ENCODE measurements around the gene CROCC.
"Not testable (repeated sequence)": the region's sequence is repeated elsewhere in the genome, so short reads cannot be mapped to it uniquely, and the experiment has no call there.

Gene CROCC

GRCh38 chr1:16916036-16916880, 5.5 kb upstream of the CROCC start:
- DNase-seq (ENCODE audit: low read depth) = not testable (repeated sequence)

- DNase-seq (ENCODE audit: low read depth) = no peak
Measured at GRCh38 chr1:16918371-16918770, 3.4 kb upstream of the CROCC start.

DNA sequence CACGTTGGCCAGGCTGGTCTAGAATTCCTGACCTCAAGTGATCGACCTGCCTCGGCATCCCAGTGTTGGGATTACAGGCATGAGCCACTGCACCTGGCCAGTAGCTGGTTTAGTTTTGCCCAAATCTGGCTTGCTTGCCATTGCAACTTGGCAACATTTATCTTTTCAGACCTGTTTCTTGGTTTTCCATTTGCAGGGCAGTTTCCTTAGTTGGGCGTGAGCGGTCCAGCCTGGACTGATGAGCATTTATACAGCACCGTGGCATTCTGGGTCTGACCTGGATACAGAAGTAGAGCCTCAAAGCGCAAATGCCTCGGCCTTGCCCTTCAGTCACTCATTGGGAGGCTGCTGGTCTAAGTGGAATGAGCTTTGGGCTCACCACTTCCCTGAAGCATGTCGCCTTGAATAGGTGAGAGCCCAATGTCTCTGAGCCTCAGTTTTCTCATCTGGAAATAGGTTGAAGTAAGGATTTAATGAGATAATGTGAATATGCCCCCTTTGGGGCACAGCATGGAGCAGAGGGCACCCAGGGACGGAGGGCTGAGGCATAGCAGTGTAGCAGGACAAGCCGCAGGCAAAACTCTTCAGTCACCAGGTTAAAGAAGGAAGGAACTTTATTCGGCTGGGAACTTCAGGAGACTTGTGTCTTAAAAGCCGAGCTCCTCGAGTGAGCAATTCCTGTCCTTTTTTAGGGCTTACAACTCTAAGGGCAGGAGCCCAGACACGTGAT, 2.6 kb upstream of the CROCC start:
- DNase-seq (ENCODE audit: low read depth) = not testable (repeated sequence)

DNA sequence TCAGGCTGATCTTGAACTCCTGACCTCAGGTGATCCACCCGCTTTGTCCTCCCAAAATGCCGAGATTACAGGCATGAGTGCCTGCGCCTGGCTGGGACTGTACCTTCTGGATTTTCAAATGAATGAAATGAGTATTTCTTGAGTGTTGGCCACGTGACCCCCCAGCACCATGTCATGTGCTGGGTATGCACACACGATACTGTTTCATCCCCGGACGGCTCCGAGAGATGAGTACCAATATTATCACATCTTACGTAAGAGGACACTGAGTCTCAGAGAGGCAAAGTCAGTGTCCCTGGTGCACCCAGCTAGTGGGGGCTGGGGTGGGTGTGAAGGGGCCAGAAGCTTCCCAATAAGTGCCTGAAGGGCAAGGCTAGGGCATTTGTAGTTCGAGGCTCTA, 780 bp upstream of the CROCC start:
- no peak for DNase-seq (ENCODE audit: low read depth)

- DNase-seq (ENCODE audit: low read depth) = no peak
Measured at GRCh38 chr1:16922466-16922865, 735 bp downstream of the CROCC start.

GRCh38 chr1:16922885-16923431, 1.2 kb downstream of the CROCC start:
- DNase-seq (ENCODE audit: low read depth) = no peak

- DNase-seq (ENCODE audit: low read depth) = no peak
Measured at GRCh38 chr1:16924216-16924918, 2.6 kb downstream of the CROCC start.

DNA sequence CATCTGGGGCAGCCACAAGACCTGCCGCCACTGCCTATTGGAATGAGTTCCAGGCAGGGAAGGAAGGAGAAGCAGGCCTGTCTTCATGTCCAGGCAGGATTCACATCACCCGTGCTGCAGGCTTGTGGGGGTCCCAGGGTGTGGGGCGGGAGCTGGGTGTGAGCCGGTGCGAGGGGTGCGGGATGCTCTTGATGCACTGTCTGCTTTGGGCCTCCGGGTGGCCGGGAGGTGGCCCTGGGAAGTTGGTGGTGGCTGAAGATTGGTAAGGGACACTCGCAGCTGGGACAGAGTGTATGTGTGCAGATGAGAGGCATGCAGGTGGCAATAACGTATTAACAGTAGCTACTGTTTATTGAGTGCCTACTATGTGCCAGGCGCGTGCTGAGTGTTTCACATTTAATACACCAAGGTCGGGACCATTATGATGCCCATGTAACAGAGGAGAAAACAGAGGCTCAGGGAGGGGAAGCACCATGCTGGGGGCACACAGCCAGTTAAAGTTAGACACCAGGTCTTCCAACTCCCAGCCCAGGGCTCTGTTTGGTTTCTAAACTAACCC, 3.3 kb downstream of the CROCC start:
- DNase-seq (ENCODE audit: low read depth) = no peak

DNA sequence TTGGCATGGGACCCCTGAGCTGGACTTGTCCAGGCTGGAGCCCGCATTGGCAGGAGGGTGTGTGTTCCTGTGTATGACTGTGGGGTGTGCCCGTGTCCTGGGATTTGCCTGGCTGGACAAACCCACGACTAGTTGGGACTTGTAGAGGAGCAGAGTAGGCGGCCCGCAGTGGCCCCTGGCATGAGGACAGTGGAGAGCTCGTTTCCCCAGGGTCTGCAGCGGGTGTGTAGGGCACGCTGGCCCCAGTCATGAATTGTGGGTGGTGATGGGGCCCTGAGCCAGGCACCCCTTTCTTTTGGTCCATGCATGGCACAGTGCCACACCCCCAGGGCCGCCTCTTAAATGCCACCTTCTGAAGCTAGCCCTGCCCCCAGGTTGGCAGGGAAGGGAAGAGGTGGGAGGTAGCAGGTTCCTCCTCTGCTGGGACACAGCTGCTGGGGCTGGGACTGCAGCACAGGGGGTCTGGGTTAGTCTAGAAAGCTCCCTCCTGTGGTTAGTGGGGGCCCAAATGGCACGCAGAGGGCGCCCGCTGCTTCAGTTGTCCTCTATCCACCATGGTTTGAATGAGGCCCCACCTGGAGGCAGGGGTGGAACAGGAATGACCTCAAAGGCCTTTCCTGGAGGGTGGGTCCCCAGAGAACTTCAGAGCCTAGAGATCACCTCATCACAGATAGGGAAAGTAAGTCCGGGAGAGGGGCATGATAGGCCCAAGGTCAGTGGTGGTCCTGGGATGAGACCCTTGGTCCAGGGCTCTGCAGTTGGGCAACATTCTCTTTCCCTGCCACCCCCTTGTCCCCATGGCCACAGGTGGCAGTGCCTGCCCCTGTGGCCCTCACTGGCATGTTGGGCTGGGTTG, 4.1 kb downstream of the CROCC start:
- no peak for DNase-seq (ENCODE audit: low read depth)

GRCh38 chr1:16926491-16927073, 4.9 kb downstream of the CROCC start:
- no peak for DNase-seq (ENCODE audit: low read depth)

GRCh38 chr1:16927256-16927655, 5.5 kb downstream of the CROCC start:
- no peak for DNase-seq (ENCODE audit: low read depth)

DNA sequence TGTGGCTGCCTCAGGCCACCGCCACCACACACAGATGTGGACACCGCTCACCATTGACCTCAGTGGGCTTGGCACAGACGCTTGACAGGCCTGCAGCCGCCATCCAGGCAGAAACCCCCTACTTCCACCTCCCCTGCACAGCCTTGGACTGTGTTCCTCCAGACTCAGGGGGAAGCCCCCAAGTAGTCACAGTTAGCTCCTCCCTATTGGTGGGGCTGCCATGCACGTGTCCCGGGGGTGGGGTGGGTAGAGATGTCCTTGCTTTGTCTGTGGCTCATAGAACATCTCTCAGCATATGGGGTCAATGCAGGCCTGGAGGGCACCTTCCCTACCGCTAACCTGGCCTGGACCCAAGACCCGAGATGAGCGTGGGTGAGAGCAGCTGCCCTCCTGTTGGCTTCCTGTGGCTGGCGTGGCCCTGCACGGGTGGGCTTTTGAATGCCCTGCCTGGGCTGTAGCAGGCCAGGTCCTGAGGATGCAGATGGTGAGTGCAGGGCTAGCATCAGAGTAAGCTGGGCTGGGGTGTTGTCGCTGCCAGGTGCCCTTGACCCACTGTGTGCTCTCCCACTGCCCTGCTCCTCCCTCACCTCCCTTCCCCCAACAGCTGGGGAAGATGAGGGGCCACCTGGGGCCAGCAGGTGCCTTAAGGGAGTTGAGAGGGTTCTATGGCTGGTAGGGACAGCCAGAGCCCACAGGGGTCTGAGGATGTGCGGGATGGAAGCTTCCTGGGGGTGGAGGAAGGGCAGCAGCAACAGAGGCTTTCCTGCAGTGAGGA, 6.2 kb downstream of the CROCC start:
- DNase-seq (ENCODE audit: low read depth) = no peak

DNA sequence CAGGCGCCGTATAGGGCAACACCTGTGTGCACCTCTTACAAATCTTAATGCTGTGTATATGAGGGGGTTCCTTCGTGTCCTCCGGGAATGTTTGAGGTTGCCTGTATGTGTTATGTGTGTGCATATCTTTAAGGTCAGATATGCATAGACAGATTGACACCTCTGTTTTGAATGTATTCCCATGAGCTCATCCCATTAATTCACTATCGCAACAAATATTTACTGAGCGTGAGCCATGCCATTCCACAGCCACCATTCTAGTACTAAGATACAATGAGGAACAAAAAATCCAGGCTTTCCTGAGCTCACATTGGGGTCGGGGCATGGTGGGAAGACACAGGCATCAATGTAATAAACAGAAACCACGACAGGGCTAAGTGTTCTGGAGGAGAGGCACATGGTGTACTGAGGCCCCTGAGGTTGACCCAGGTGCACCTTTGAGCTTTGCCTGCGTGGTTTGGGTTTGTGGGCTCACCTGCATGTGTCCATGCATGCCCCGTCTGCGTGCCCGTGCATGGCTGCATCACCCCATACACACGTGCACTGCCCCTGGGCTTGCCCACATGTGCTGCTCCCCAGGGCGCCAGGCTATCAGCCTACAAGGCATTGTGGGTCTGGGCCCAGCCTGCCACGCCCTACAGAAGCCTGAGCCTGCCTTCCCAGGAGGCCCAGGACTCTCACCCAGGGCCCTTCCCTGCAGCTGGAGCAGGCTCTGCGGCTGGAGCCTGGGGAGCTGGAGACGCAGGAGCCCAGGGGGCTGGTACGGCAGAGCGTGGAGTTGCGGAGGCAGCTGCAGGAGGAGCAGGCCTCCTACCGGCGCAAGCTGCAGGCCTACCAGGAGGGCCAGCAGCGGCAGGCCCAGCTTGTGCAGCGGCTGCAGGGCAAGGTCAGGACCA, 7.7 kb downstream of the CROCC start:
- not testable (repeated sequence) for DNase-seq (ENCODE audit: low read depth)

DNA sequence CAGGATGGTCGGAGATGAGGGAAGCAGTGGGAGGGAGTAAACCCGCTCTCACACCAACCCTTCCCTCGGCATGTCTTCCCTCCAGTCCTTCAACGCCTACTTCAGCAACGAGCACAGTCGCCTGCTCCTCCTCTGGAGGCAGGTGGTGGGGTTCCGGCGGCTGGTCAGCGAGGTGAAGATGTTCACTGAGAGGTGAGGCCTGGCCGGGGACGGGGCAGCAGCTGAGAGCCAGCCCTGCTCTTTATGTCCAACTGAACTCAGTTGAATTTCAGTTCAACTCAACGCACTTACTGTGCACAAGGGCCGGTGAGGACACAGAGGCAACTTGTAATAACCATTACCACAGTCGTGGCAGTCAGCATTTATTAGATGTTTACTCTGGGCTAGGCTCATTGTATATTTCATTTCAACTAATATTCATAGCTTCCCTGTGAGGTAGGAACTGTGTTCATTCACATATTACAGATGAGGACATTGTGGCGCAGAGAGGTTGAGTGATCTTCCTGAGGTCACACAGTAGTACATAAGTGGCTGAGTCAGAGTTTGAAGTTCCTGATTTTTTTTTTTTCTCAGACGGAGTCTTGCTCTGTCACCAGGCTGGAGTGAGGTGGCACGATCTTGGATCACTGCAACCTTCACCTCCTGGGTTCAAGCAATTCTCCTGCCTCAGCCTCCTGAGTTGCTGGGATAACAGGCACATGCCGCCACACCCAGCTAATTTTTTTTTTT, 9.6 kb downstream of the CROCC start:
- DNase-seq (ENCODE audit: low read depth) = not testable (repeated sequence)

DNA sequence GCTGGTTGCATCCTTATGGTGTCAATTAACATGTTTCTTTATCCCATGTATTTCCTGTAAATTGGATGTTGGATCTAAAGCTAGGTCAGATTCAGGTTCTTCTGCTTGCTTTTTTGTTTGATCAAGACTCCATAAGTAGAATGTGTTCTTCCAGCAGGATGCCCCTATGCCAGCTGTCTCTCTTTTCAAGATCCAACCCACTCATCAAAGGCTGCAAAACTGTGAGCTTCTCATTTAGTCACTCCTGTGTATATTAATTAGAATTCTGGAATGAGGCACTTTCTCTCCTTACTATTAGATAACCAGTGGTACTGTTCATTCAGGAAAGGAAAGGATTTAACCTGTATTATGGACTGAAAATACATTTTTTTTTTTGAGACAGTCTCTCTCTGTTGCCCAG, 12.2 kb downstream of the CROCC start:
- DNase-seq (ENCODE audit: low read depth) = not testable (repeated sequence)

DNA sequence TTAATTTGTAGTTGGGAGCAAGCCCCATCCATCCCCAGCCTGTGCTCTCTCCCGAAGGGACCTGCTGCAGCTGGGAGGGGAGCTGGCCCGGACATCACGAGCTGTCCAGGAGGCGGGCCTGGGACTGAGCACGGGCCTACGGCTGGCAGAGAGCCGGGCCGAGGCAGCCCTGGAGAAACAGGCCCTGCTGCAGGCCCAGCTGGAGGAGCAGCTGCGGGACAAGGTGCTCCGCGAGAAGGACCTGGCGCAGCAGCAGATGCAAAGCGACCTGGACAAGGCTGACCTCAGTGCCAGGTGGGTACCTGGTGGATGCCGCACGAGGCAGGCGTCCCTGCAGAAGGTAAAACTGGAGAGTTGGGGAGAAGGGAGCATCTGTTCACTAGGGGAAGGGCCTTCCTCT, 14.8 kb downstream of the CROCC start:
- not testable (repeated sequence) for DNase-seq (ENCODE audit: low read depth)

- DNase-seq (ENCODE audit: low read depth) = no peak
Measured at GRCh38 chr1:16938351-16939321, 16.9 kb downstream of the CROCC start.
